Right forelimb (tissue), 1 donor: ENCODE data around the gene TSPAN4.

Experiments used
- DNase-seq: peaks from one replicate; pipeline ENCODE4 v3.0.0-alpha.2; 2018

The TSPAN4 gene

DNA sequence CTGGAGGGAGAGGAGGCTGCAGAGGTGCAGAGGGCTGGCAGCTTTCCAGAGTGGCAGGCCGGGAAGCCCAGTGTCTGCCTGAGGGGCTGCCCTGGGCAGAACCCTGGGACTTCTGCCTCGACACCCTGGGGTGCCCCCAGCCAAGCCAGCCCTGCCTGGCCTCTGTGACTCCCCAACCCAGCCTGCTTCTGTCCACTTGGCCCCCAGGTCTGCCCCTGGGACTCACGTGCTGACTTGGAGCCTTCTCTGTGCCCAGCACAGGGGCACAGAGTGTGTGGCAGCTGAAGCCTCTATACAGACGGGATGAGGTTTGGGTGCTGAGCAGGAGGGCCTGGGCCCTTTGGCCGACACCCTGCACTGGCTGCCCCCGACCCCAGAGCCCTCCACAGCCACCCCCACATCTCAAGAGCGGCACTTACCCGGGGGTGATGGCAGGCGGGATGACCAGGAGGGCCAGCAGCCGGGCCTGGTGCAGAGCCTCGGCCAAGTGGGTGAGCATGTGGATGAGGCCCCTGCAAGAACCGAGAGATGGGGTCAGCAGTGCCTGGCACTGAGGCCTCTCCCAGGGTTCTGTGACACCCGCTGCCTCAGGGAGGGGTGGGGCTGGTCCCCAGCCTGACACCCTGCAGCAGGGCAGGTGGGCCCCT, 50.5 kb downstream of the TSPAN4 start:
- no peak for DNase-seq

DNA sequence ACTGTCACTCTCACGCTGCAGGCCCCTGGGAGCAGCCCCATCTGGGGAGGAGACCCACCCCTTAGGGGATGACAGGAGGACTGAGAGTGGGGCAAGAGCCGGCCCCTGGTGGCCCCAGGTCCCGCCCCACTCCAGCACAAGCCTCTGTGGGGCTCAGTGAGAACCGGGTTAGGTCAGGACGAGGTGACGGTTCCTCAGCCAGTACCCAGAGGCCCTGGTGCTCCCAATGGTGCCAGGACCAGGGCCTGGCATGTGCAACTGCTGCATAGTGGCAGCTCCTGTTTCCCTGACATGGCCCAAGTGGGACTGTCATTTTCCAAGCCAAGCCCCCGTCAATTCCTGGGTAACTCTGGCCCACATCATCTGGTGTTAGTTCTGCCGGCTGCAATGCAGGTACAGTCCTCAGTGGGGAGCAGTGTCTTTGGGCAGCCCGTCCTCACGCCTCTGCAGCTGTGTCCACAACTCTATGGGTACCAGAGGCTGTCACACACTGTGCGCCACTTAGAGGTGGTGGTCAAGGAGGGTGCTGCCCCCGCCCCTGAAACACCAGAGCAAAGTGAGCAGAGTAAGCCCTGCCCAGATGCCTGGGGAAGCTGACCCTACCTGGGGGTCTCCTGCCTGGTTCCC, 52.0 kb downstream of the TSPAN4 start:
- DNase-seq = no peak

DNA sequence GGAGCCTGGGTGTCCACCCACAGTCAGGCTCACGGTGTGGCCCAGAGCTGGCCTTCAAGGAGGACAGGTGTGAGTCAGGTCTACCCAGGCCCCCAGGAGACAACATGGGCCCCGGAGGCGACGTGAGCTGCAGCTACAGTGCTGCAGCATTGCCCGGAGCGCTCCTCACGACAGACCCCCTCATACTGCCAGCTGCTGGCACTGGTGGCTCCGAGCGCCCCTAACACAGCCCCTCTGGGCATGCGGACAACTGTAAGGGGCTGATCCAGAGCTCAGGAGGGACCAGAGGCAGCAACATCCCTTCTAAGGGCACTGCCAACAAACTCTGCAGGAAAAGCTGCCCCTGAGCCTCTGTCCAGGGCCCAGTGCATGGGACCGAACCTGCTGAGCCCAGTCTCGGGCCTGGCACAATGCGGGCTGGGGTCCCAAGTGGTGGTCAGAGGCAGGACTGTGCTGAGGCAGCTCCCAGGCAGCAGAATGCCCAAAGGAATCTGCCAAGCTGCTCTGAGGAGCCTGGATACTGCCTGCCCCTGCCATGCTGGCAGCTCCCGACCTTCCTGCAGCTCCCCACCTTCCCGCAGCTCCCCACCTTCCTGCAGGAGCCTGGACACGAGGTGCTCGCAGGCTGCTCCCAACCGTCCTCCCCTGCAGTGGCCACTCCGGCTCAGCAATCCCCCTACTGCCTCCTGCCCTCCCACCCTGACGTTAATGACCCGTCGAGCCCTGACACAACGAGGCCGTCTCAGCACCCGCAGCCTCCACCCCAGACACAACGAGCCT, 52.9 kb downstream of the TSPAN4 start:
- DNase-seq = no peak

DNA sequence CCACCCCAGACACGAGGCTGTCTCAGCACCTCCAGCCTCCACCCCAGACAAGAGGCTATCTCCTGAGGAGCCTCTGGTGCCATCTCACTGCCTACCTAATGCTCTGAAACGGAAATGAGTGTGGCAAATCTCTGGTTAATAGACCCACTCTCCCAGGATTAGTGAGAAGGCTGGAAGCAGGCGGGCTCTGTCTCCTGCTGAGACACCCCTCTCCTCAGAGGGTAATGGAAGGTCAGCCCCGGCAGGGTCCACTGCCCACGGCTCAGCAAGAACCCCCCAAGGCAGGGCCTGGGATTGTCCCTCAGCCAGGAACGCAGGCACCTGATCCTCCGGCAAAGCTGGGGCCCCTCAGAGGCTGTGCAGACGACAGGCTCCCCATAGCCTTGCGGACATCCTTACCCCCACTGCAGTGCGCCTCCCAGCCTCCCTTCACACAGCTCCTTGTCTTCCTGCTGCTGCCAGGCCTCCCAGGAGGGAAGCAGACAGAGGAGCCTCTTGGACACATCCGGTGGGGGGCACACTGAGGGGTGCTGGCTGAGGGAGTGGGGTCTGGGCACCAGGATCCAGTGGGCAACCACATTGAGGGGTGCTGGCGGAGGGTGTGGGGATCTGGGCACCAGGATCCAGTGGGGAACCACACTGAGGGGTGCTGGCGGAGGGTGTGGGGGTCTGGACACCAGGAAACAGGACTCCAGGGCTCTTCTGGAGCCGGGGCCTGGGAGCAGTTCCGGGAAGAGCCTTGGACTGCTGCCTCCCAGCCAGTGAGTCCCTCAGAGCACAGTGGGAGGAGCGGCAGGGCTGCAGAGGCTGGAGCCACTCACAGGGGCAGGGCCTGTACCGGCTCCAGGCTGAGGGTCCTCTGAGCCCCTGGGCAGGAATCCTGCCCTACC, 54.8 kb downstream of the TSPAN4 start:
- DNase-seq = no peak

DNA sequence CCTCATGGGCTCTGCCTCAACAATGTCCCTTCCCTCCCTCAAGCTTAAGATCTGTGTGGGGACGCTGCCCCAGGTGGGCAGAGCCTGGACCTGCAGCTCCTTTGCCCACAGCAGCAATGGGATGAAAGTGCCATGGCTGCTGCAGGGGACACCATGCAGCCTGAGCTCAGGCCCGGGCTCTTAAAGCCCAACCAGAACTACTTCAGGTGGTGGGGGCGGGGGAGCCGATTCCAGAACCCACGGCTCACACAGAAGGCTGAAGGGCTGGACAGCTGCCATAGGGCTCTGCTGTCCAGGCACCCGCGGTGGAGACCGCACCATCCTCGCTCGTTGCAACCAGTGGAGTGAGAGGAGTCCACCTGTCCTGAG, 55.5 kb downstream of the TSPAN4 start:
- no peak for DNase-seq

DNA sequence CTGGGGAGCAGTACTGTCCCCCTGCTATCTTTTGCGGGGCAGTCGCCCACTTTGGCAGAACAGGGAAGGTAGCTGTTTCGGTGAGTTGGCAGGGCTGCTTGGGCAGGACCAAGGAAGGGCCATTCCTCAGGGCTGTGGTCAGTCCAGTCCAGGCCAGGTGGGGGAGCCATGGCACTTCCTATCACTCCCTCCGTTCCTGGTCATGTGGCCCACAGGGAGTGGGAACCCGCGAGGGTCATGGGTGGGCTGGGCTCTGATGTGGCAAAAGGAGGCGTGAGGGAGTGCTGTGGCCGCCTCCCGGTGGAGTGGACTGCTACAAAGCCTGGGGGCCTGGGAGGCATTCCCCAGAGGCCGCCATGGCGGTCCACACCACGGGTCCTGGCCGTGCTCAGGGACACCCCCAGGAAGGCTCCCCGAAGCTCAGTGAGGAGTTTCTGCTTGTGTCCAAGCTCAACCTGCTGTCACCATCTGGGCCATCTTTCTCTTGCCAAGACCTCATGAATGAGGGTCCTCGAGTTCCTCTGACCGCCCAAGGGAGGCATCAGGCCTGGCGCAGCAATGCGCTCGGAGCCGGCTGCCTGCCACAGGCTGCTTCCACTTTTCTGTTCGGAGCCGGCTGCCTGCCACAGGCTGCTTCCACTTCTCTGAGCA, 56.0 kb downstream of the TSPAN4 start:
- DNase-seq = no peak

DNA sequence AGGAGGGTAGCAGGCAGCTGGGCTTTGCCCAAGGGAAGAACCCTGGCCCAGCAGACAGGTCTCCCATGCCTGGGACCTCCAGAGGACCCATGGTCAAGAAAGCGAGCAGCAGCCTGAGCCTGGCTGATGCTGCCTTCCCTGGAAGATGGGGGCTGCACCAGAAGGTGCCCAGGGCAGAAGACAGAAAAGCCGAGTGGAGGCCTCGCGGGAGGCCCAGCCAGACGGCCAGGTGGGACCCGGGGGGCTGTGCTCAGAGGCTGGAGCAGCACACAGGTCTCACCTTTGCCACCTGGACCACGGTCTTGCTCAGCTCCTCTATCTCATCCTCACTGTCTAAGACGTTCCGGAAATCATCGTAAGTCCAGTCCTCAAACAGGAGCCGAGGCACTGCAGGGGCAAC, 57.1 kb downstream of the TSPAN4 start:
- no peak for DNase-seq

DNA sequence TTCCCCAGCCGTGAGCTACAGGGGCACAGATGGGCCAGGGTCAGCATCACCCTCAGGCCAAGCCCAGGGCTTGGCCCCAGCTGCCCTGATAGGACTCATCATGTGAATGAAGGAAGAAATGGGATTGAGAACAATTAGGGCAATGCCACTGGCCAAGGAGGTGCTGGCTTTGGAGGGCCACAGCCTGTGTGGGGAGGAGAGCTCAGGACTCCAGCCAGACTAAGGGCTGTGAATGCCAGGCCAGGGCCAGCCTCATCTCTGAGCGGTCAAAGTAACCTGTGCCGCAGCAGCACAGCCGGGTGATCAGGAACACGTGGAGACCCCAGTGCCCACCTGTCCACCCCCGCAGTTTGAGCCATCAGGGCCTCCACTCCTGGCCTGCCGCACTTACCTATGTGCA, 57.9 kb downstream of the TSPAN4 start:
- DNase-seq = no peak

DNA sequence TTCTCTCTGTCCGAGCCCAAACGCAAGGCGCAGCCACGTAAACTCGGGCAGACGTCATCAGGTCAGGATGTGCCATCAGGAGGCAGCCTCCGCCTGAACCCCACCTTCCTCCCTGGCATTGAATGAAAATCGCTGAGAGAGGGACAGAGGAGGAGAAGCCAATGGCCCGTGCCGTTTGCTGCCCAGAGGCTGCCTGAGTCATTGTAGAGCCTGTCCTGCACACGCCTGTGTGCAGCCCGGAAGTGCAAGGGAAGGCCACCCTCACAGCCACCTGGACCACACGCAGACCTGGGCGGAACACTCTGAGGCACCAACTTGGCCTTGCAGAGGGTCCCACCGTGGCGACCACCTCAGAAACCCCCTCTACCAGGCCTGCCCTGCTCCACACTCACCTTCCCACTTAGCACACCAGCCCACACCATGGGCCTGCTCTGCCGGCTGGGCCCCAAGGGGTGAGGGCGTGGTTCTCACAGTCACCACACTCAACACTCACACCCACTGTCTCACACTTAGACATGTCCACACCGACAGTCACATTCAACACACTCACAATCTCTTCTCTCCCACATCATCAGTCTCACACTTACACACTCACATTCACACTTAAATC, 58.9 kb downstream of the TSPAN4 start:
- DNase-seq = no peak

DNA sequence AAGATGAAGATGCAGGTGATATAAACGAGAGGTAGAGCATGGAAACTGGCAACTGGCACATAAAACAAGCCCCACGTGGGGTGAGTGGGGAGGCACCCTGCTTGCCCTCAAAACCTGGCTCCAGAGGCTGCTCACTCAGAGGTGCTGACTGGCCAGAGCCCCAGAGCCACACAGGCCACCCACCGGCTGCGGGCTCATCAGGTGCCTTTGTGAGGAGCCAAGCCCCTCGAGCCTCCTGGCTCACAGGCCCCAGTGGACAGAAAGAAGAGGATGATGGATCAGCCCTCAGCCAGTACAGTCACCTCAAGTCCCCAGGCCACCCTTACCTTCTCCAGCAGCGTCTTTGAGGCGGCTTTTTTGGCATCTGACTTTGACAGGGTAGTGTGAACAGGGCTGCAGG, 61.7 kb downstream of the TSPAN4 start:
- DNase-seq = no peak

DNA sequence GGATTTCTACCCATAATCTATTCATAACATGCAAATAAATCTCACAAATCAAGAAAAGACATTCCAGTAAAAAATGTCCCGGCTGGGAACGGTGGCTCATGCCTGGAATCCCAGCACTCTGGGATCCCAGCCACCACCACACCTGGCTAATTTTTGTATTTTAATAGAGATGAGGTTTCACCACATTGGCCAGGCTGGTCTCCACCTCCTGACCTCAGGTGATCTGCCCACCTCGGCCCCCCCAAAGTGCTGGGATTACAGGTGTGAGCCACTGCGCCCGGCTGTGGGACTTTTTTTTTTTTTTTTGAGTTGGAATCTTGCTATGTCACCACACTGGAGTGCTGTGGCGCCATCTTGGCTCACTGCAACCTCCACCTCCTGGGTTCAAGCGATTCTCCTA, 63.3 kb downstream of the TSPAN4 start:
- no peak for DNase-seq

DNA sequence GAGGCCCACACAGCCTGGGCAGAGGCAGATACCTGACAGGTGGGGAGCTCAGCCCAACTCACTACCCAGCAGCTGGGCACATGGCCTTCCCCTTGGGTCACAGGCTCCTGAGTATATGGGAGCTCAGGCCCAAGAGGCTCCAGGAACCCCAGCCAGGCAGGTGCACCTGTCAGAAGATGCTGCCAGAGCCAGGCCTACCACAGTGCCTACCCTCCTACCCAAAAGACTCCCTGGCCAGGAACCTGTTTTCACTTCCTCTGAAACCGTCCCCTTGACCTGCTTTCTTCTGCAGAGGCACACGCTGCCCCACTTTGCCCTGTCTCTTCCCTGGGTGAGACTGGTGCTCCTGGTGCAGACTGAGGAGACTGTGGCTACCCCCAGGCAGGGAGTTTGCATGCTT, 65.0 kb downstream of the TSPAN4 start:
- DNase-seq = no peak

DNA sequence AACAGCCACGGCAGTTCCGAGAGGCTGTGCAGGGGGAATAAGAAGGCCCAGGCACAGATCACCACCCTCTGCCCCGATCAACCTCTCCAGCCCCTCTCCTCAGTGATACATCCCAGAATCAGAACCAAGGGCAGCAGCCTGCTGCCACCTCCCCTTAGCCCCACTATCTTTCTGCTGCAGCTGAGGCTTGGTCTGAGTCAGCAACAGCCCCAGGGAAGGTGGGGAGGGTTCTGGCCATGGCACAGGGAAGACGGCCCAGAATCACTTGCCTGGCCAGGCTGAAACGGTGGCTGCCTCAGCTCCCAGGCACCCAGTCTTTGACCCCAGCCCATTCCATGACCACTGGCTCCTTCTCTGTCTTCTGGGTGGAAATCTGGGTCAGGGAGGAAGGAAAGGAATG, 65.6 kb downstream of the TSPAN4 start:
- no peak for DNase-seq

DNA sequence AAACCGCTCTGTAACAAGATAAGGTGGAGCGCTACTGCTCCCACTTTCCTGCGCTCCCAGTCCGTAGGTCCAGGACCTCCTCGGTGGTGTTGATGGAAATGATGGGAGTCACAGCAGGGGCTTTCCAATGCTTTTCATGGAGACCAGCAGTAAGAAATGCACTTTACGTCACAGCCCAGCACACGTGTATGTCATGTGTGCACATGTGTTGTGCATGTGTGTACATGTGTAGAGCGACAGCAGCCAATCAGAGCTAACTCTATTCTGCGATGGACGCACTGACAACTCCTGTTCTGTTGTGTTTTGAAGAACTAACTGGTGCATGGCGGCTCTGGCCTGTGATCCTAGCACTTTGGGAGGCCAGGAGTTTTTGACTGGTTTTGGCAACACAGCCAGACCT, 66.8 kb downstream of the TSPAN4 start:
- no peak for DNase-seq

DNA sequence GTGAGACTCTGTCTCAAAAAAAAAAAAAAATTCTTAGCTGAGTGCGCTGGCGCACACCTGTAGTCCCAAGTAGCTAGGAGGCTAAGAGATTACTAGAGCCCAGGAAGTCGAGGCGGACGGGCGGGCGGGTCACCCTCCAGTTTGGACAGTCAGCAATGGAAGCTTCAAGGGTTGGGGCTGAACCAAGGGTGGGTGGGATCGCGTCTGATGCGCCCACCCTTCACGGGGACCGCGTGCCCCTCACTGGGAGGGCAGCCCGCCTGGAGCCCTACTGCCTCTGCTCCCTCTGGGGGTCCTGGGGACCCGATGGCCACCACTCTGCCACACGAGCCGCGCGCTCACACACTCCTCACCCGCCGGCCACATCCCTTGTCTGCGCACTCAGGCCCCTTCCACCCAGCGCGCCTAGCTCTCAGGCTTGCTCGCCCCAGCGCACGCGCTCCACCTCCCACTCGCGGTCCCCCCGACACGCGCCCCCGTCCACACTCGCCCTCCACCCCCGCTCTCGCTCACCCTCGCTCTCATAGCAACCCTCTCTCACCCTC, 67.5 kb downstream of the TSPAN4 start:
- no peak for DNase-seq

DNA sequence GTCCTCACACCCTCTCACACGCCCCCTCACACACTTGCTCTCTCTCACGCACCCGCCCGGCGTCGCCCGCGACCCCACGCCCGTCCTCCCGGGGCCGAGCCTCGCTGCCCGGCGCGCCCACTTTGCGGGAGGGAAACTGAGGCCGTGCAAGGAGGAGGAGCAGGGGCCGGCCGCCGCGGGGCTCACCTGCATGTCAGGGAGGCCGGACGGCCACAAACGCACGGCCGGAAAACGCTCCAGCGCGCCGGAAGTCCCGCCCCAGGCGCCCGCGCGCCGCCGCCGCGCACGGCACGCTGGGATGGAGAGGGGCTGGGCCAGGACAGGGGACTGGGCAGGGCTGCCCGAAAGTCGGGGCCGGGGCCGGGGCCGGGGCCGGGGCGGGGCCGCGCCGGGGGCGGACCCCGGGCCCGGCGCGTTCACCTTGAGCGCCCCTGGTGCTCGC, 68.0 kb downstream of the TSPAN4 start, which contains the start of gene CHID1:
Gene CHID1 (minus strand): TSS at position 222 of the 442 bp plus-strand sequence. CDS start 5,994 bp downstream, outside the sequence.
- peak; percentile 94 for DNase-seq

DNA sequence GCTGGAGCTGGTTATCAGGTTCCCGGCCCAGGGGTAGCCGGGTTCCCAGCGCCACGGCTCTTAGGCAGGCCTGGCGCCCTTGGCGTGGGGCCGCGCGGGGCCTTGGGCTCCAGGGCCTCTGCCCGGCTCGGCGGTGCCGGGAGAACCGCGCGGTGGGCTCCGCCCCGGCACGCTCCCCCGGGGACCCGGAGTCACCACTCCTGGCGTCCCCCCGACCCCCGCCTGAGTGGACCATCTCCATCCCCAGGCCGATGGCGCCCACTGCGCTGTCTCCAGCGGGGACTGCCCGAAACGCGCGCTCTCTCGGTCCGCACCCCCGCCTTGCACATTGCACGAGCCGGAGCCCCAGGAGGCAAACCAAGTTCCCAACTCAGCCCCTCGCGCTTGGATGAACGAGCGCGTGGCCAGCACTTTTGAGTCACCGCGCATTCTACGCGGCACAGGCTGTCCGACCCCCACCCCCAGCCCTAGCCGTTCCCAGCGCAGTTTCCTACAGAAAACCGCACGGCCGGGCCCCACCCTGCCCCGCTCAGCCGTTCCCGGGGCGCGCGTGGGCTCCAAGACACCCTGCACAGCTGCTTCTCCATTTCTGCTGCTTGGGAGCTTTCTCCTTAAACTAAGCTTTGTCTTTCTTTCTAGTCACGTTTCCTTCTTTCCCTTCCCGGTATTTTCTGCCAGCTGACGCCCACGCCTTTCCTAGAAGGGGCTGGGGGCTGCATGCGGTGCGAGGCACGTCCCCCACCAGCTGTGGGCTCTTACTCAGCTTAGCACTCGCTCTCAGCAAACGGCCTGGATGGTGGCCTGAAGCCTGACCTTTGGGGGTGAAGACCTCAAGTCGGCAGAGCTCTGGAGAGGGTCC, 68.6 kb downstream of the TSPAN4 start:
- no peak for DNase-seq

DNA sequence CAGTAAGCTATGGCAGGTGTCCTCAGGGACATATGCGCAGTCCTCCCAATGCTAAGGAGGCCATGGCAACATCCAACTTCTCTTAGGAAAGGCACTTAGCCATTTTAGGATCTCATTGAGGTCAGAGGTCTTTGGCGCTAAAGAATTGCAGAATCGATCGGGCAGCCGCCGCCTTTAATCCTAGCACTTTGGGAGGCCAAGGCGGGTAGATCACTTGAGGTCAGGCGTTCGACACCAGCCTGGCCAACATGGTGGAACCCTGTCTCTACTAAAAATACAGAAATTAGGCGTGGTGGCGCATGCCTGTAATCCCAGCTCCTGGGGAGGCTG, 69.2 kb downstream of the TSPAN4 start:
- no peak for DNase-seq

DNA sequence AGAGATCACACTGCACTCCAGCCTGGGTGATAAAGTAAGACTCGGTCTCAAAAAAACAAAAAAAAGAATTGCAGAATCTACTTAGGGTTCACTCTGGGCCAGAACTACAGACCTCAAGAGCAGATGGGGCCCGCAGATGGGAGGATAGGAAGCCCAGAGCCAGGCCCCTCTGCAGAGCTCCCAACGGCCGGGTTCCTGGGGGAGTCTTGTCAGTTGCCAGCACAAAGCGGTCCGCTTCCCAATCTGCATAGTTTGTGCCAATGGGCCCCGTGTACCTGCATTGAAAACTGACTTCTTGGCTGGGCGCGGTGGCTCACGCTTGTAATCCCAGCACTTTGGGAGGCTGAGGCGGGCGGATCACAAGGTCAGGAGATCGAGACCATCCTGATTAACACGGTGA, 69.6 kb downstream of the TSPAN4 start:
- no peak for DNase-seq

DNA sequence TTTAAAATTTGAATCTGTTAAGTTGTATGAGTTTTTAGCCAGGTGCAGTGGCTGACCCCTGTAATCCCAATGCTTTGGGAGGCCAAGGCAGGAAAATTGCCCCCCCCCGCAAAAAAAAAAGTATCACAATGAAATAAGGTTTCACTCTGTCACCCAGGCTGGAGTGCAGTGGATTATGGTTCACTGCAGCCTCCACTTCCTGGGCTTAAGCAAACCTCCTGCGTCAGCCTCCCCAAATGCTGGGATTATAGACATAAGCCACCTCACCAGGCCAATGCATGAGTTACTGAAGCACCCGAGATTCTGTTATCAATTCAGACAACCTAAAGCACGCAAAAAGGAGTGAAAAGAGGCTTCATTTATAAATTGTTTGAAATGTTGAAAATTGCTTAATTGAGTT, 70.4 kb downstream of the TSPAN4 start:
- DNase-seq = no peak

DNA sequence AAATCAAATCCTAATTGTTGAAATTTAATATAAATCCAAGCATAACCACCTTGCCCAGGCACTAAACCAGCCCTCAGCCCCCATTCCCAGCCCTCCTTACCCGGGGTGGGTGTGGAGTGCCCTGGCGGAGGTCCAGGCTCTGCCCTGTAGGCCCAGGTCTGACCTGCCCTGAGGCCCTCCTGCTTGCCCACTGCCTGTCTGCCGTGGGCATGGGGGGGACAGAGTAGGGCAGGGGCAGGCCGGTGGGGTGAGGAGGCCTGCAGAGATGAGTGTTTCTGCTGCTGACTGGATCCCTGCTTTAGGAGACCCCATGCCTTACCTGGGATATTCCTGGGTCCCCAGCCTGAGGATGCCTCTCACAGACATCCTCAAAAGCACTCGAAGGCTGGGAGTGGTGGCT, 71.6 kb downstream of the TSPAN4 start:
- no peak for DNase-seq
